Measurements from ENCODE around the gene ANKRD33.

The ANKRD33 gene

DNA sequence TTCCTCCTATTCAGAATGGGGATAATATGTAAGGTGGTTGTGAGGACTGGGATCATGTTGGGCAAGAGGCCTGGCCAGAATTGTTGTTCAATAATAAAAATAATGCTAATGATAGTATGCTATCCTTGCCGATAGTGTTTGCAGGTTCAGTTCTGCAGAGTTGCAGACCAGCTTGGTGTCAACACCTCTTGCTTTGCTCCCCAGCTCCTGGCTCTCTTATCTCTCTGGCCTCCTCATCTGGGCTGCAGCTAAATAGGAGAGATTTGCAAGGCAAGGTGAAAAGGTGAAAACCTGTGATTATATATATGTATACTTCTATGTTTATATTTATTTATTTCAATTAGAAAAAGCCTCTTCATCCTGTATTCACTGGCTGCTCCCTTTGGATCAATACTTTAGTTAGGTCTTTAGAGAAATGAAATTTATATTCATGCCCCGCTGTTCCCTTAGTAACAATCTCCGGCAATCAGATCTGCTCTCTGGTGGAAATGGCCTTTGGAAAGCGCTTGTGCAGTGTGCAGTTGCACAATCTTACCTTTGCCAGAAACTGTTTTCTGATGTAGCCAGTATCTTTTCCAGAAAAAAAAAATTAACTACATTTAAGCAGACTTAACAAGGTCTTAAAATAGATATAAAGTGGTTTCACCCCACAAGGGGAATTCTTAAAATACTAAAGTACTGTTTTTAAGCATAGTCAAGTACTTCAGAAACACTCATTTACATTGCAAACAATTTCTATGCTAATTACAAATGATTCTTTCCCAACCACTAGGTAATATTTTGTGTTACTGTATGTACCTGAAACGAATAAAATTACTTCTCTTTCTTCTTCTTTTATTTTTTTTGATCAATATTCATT lies 44.5 kb downstream of the ANKRD33 start:
- H3K36me3 ChIP-seq (ENCODE audit: control insufficient read depth, insufficient read depth, low read length), result no peaks in the 10 kb centered on the region
- H3K4me1 ChIP-seq (ENCODE audit: control insufficient read depth, insufficient read depth, low read length), result no peaks in the 10 kb centered on the region
- no peaks in the 10 kb centered on the region for H3K9me3 ChIP-seq (ENCODE audit: control insufficient read depth, insufficient read depth, low read length)
- H3K4me3 ChIP-seq (ENCODE audit: low read depth, low read length), result no peak overlapping the region
- H3K27me3 ChIP-seq (ENCODE audit: control insufficient read depth, insufficient read depth, low read length), result no peaks in the 10 kb centered on the region
- H3K9ac ChIP-seq (ENCODE audit: low read depth, low read length), result no peak overlapping the region

DNA sequence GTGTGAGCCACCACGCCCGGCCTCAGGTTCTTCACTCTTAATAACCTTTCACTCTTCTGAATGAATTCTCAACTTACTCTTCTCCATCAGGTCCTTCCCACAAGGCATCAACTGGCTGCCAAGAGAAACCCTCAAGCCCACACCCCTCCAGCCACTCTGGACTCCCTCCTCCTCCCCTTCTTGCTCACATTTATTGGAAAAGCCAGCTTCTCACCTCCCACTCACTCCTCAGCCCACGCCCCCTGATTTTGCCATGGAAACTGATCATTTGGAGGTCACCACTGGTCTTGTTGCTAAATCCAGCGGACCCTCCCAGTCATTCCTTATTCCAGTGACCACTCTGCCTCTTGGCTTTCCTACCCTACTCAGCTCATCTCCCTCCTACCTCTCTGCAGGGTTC lies 46.2 kb downstream of the ANKRD33 start:
- H3K9ac ChIP-seq (ENCODE audit: low read depth, low read length), result no peak overlapping the region
- H3K9me3 ChIP-seq (ENCODE audit: control insufficient read depth, insufficient read depth, low read length), result no peaks in the 10 kb centered on the region
- no peaks in the 10 kb centered on the region for H3K36me3 ChIP-seq (ENCODE audit: control insufficient read depth, insufficient read depth, low read length)
- H3K4me1 ChIP-seq (ENCODE audit: control insufficient read depth, insufficient read depth, low read length), result no peaks in the 10 kb centered on the region
- H3K4me3 ChIP-seq (ENCODE audit: low read depth, low read length), result no peak overlapping the region
- H3K27me3 ChIP-seq (ENCODE audit: control insufficient read depth, insufficient read depth, low read length), result no peaks in the 10 kb centered on the region

DNA sequence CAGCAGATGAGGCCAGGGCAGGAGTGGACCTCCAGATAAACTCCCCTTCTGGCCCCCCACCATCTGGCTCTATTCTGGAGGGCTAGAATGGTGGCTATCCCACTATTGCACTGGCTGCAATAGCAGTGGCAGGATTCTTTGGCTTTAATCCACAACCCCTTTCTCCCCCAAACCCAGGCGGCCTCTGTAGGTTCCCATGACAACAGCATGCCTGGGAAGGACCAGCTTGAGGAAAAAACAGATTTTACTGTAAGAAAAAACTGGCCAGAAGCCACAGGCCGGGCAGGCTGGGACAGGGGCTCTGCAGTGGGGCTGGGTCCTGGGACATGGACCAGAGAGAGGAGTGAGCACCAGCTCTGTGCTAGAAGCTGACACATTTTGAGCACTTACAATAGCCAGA lies 50.0 kb downstream of the ANKRD33 start:
- H3K27me3 ChIP-seq (ENCODE audit: control insufficient read depth, insufficient read depth, low read length), result no peaks in the 10 kb centered on the region
- H3K36me3 ChIP-seq (ENCODE audit: control insufficient read depth, insufficient read depth, low read length), result no peaks in the 10 kb centered on the region
- no peak overlapping the region for H3K9ac ChIP-seq (ENCODE audit: low read depth, low read length)
- H3K4me3 ChIP-seq (ENCODE audit: low read depth, low read length), result no peak overlapping the region
- no peaks in the 10 kb centered on the region for H3K9me3 ChIP-seq (ENCODE audit: control insufficient read depth, insufficient read depth, low read length)
- no peaks in the 10 kb centered on the region for H3K4me1 ChIP-seq (ENCODE audit: control insufficient read depth, insufficient read depth, low read length)

DNA sequence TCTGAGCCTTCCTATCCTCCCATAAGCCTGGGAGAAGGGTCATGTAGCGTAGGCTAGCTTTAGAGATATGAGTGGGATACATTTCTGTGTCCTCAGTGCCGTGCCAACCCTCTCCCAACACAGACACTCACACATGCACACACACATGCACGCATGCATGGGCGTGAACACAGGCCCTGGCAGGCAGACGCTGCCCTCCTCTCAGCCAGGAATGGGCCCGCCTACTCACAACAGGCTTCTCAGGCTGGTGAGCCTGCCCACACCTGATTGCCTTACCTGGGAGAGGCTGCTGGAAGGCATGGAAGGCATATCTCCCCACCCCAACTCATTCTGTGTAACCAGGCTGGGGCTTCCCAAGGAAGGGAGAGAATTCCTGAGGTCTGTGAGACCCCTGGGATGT lies 50.8 kb downstream of the ANKRD33 start:
- no peaks in the 10 kb centered on the region for H3K4me1 ChIP-seq (ENCODE audit: control insufficient read depth, insufficient read depth, low read length)
- no peaks in the 10 kb centered on the region for H3K27me3 ChIP-seq (ENCODE audit: control insufficient read depth, insufficient read depth, low read length)
- H3K36me3 ChIP-seq (ENCODE audit: control insufficient read depth, insufficient read depth, low read length), result no peaks in the 10 kb centered on the region
- no peak overlapping the region for H3K9ac ChIP-seq (ENCODE audit: low read depth, low read length)
- no peak overlapping the region for H3K4me3 ChIP-seq (ENCODE audit: low read depth, low read length)
- no peaks in the 10 kb centered on the region for H3K9me3 ChIP-seq (ENCODE audit: control insufficient read depth, insufficient read depth, low read length)

DNA sequence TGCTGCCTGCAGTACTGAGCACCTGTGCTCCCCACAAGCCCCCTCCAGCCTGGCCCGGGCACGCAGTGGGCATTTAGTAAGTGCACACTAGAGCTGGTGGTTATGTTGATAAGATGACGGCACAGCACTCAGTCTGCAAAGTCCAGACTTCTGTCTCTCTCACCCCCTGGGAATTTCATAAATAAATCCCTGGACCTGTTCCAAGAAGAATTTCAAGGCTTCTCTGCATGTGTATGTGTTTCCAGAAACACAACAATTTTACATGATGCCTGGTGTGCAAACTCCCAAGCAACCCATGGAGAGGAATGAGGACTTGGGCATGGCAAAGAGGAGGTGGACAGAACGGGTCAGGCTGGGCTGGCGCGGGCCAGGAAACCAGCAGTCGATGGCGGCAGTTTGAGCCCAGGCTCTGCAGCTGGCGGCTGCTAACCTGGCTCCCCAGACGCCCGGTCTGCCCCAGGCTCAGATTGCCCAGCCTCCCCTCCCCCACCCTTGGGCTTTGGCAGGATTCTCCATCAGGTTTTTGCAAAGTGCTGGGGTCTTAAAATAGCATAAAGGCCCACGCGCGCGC lies 53.2 kb downstream of the ANKRD33 start:
- Histone ChIP-seq H3K9me3 (ENCODE audit: control insufficient read depth, insufficient read depth, low read length) (no peaks in the 10 kb centered on the region), H3K36me3 (ENCODE audit: control insufficient read depth, insufficient read depth, low read length) (no peaks in the 10 kb centered on the region), H3K4me3 (ENCODE audit: low read depth, low read length) (no peak overlapping the region), H3K27me3 (ENCODE audit: control insufficient read depth, insufficient read depth, low read length) (peaks cover 2% of the 10 kb centered on the region), H3K9ac (ENCODE audit: low read depth, low read length) (no peak overlapping the region), H3K4me1 (ENCODE audit: control insufficient read depth, insufficient read depth, low read length) (no peaks in the 10 kb centered on the region)
